GM18499 (cell line): Measurements from ENCODE around the gene GET4.
"Not testable (repeated sequence)": the region's sequence is repeated elsewhere in the genome, so short reads cannot be mapped to it uniquely, and the experiment has no call there.

Experiments
- ATAC-seq: cut with Tn5 transposase; IDR thresholded peaks from one replicate; pipeline ENCODE4 v1.9.1; 2021; ENCODE audit warnings: moderate number of reproducible peaks; ENCODE audit not compliant: insufficient read depth, unreplicated experiment

GET4 gene

DNA sequence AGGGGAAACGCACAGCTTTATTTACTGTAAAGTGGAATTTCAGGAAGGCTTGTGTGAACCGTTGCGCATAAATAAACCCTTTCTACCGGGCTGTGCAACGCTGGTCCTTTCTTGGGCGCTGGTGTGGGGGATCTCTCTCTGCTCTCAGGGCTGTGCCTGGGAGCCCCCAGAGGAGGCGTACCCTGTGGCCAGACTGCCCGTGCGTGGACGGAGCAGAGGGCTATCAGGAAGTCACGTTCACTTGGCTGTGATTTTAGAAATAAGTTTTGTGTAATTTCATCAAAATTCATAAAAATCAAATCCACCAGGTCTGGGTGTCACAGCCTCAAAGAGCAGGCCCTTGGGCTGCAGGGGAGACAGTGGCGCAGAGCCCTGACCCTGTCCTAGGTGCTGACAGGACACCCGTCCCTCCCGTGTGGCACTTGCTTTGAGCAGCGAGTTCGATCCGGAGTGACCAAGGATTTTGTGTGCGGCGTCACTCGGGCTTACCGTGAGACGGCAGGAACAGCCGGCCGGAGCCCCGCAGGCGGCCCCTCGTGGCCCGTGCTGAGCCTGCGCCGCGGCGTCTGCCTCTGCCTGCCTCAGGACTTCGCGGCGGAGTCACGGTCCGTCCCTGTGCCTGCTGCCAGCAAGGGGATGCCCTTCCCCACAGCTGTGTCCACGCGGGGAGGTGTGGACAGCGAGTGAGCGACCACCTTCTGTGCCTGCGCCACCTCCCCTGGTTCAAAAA, 20.2 kb downstream of the GET4 start:
- no peak for ATAC-seq

DNA sequence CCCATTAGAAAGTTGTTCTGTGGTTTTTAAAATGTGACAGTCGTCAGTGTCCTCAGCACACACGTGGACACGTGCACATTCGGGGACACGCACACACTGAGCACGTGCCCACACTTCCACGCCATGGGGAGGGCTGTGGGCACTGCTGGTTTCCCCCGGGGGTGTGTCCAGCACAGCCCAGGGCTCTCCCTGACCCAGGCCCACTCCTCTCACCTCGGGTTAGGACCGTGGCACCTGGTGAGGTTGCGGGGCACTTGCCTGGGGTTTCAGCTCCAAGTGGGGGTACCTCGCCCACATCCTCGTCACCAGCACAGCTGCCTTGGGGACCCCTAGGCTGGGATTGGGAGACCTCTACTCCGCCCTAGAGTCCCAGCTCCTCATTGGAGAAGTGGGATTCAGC, 20.7 kb downstream of the GET4 start:
- ATAC-seq, result no peak

DNA sequence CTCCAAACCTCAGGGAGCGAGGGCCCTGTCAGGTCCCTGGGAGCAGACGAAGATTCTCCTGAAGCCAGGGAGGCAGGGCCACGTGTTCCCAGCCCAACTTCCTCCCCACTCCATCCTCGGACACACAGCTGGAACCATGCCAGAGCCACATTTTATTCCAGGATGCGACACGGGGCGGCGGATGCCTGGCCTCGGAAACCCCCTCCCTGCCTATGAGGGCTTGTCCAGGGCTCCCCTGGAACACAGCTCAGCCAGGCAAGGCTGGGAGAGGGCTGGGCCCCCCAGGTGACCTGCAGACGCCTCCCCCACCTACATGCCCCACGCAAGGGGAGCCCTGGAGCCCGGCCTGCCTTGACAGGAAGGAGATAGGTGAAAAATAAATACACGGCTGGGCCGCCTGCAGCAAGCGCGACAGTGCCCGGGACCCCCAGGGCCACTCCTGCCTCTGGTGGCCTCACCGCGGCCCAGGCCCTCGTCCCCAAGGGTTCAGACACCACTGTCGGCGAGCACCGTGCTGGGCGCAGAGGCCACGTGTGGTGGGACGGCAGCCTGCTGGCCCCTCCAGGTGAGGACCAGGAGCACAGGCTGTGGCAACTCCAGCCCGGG, 21.5 kb downstream of the GET4 start:
- no peak for ATAC-seq

DNA sequence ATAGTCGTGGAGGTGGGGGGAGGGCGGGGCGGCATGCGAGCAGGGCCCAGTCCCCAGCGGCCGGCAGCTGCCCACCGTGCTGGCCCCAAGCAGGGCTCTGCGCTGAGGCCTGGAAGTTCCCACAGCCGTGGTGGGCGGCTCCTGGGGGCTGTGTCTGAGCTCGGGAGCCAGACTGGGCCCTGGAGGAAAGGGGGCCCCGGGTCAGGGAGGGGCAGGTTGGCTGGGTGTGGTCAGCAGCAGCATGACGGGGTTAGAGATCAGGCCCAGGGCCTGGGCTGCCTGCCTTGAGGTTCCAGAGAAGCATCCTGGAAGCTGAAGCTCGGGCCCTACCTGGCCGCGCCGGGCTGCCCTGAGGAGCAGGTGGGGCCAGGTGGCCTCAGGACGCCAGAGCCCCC, 22.1 kb downstream of the GET4 start:
- no peak for ATAC-seq

DNA sequence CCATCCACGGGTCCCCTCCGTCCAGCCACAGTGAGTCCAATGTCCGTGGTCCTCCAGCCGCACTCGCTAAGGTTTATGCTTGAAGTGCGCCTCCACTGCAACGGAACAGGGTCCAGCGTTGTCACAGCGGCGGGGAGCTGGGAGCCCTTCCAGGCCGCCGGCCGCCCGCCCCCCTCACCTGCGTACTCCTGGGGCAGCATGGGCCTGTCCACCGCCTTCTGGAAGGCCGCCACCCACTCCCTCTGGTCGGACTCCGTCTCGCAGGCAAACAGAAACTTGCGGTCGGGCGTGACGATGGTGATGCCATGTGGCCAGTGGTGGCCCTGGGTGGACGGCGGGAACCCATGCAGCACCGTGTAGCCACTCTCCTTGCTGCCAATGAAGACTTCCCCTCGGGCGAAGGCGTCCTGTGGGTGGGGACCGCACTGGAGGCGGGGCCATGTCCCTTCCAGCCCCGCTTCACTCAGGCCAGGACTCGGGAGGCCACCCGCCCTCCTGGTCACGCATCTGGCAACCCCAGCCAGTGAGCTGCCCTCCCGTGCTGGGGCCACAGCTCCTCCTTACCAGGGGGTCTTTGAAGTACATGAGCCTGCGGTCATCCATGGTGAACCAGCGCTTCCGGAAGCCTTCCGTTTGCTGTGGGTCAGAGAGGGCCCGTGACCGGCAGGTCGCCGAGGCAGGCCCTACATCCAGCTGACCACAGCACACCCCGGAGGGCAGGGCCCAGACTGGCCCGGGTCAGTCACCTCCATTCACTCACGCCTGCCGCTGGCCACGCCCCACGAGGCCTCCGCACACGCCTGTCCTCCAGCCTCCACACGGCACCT, 22.7 kb downstream of the GET4 start:
- no peak for ATAC-seq

DNA sequence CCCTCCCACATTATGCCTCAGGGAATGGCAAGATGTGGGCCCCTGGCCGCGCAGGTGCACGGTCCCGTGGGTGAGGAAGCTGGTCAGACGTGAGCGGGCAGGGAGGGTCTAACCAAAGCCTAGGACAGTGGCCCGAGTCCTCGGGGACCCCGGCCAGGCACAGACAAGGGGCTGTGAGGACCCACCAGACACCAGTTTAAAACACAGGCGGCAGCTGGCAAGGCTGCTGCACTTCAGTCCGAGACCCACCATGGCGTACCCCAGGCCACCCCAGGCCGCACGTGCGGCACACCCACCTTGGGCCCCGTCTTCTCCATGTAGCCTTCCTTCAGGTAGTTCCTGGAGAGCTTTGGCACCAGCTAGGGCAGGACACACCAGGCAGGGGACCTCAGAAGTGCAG, 23.5 kb downstream of the GET4 start:
- ATAC-seq, result no peak

DNA sequence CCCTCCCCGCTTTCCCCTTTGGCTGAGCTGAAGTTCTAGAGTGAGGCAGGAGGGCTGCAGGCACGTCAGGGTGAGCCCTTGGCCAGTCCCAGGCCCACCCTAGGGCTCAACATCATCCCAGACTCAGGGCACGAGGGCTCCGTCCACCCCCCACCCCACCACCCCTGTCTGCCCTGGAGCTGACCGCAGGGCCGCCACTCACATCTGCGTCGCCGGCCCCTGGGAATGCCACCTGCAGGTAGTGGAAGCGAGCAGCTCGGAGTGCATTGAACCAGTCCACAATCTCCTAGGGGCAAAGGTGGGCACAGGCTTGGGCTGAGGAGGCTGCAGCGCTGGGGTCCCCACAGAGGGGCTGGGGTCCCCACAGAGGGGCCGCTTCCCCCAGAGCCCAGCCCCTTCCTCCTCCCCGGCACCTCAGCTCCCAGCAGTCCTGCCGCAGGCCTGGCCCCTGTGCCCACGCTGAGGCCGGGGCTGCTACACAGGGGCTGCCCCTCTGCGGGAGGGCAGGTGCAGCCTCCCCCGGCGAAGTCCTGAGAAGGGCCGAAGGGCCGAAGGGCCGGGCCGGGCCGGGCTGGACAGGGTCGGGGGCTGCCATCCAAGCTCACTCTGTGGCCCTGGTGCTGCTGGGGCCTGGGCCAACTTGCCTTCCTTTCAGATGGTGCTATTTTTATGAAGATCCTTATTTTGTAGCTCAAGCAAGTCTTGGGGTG, 24.1 kb downstream of the GET4 start:
- ATAC-seq, result no peak

DNA sequence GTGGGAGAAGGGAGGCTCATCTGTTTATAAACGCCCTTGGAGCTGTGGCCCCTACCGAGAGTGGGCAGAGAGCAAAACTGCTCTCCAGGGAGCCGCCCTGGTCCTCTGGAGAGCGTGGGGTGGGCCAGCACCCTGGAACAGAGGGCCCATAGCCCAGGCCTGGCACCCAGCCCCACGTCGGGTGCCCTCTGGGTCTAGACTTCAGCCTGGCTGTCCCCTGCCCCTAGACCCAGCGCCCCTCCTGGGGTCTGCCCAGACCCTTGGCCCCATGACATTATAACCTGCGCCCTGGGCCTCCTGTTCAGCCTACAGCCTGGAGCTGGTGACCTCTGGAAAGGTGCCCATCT, 24.7 kb downstream of the GET4 start:
- no peak for ATAC-seq

DNA sequence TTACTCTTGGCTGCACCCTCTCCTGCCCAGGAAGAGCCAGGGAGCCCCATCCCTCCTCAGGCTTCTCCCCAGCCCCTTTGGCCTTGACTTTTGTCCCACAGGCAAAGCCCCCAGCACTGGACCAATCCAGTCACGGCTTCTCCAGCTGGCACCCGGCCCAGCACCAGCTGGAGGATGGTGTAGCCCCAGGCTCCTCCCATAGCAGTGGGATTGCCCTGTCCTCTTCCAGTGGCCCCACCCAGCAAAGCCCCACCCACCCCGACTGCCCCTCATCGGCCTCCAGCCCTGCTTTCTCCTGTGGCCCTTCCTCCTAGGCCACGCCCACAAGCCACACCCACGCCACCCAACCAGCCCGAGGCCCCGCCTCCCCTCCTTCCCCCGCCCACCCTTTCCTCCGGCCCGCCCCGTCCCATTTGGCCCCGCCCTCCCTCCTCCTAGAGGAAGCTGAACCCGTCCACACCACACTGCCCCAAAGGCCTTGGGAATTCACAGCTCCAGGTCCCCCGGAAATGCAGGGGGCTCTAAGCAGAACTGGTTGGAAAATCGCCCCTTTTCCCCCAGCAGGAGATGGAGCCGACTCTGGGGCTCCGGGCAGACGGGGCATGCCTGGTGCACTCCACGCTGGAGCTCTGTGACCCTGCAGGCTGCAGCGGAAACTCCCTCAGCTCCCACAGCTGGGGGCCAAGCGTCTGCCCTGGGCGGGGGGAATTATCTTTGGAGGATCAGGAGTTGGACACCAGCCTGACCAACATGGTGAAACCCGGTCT, 25.2 kb downstream of the GET4 start:
- no peak for ATAC-seq

DNA sequence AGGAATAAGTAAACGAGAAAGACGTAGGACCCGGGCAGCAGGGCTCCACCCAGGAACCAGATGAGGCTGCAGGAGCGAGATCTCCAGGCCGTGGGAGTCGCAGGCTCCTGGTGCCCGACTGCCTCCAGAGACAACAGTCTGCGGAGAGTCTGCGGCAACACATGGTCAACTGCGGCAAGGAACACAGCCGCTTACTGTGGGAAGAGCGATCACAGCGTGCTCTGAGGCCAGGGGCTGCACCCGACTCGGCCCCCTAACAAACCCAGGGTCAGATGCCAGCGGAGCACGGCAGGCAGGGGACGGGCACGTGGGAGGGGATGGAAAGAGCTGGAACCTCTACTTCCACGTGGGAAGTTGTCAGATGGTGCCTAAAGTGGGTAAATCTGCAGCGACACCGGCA, 26.6 kb downstream of the GET4 start:
- ATAC-seq, result no peak

DNA sequence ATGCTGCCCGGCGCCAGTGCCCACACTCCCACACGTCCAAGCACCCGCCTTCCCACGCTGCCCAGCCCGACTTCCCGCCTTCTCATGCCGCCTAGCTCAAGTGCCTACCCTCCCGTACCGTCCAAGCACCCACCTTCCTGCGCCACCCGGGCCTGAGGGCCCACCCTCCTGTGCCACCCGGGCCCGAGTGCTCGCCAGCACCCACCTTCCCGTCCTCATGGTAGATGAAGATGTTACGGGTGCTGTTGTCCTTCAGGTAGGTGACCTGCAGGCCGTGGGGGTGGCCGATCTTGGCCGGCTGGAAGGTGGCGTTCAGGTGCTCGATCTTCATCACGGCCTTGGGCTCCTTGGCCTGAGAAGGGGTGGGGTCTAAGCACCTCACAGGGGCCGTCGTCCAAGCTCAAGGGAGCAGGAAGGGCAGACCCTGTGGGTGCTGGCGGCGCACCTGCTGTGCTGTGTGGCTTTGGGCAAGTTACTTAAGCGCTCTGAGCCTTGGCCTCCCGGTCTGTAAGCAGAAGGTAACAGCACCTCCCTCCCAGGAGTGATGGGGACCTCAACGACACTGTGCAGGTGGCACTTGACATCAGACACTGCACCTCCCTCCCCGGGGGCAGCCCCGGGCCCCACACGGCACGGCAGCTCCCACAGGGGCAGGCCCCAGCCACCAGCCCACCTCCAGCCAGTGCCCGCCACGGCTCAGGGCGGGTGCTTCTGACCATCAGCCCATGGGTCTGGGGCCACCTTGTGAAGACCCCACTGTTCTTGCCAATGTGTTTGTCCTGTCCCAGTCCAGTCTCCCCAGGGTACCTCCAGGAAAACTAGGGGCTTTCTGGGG, 27.8 kb downstream of the GET4 start:
- ATAC-seq, result no peak

DNA sequence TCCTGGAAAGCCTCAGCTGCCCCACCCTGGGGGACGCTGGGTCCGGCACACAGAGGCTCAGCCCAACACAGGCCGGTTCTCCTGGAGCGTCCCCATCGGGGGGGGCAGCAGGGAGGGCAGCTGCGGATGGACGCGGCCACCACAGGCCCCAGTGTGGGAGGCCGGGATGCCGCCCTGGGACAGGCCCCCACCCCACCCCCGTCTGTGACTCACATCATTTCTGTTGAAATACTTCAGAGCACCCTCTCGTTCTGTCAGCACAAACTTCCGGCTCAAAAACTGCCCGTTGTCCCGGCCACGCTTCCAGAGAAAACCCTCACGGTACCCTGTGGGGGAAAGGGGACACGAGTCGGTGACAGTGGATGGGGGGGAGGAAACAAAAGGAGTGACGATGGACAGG, 28.5 kb downstream of the GET4 start:
- no peak for ATAC-seq

DNA sequence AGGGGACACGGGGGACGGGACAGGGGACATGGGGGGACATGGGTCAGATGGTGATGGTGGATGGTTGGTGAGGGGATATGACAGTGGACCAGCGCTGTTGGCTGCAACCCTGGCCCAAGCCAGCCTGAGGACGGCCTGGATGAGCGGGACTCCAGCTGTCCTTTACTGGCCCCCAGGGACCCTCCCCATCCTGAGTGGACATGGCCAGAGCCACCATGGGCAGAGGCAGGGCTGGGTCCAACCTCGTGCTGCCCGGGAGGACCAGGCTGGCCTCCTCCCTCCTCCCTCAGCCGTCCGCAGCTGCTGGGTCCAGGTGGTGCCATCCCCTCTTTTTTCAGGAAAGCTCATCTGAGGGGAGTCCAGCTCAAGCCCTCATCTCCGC, 30.4 kb downstream of the GET4 start:
- no peak for ATAC-seq

DNA sequence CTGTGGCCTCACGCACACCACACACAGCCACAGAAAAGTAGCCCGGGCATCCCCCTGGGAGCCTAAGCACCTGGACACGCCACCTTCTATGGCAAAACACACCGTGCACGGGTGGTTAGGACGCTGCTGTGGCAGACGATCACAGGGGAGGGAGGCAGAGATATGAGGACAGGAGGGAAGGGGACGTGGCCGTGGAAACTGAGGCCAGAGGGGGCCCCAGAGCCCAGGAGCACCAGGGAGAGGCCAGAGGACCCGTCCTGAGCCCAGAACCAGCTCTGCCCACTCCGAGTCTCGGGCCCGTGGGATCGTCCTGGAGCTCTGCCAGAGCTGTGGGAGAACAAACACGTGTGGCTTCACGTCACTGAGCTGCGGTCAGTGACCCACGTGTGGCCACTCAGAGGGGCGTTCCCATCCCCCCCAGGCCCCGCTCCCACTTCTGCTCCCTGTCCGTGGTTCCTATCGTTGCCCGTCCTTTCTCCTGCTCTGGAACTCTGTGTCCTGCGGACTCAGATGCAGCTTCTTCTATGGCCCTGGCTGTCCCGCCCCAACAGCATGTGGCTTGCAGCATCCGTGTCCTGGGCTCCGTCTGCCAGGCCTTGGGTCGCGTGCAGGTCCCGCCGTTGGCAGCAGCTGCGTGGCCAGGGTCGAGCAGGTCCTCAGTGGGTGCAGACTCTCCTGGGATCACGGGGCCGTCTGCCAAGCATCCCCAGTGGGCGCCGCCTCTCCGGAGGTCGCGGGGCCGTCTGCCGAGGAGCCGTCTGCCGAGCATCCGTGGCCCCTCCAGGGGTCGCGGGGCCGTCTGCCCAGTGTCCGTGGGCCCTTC, 31.0 kb downstream of the GET4 start:
- no peak for ATAC-seq

DNA sequence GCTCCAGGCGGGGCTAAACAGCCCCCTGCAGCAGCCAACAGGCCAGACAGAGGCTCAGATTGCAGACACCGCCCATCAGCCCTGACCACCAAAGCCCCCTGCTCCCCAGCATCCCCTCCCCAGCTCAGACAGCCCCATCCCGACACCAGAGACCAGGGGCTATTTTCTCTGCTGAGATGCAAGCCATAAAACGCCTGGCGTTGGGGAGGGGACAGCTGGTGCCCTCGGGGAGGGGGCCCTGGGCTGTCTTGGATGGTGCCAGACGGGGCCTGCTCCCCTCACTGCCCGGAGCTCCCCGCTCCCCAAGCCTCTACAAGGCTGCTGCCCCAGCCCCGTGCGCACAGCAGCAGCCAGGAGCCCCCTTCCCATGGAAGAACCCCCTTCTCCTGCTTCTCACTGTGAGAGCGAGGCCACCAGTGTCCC, 31.8 kb downstream of the GET4 start:
- no peak for ATAC-seq

DNA sequence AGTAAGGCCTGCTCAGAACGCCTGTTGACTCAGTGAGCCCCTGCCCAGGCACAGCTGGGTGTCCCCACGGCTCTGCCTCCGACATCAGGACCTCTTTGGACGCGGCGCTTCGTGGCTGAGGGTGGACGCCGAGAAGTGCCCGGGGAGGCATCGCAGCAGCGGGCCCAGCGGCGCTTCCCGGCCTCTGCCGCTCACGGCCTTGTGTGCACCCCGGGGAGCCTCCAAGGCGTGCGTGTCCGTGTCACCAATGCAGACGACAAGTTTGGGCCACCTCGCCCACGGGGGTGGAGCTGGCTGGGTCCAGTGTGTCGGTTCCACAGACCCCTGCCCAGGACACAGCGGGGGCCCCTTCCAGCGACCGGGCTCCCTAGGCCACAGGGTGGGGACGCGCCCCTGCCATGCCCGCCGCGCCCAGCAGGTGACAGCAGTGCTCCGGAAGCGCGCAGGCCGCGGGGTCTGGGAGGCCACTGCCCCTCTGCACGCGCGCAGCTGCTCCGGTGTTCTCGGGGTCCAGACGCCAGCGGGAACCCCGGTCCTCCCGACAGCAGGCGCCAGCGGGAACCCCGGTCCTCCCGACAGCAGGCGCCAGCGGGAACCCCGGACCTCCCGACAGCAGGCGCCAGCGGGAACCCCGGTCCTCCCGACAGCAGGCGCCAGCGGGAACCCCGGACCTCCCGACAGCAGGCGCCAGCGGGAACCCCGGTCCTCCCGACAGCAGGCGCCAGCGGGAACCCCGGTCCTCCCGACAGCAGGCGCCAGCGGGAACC, 32.4 kb downstream of the GET4 start:
- not testable (repeated sequence) for ATAC-seq

DNA sequence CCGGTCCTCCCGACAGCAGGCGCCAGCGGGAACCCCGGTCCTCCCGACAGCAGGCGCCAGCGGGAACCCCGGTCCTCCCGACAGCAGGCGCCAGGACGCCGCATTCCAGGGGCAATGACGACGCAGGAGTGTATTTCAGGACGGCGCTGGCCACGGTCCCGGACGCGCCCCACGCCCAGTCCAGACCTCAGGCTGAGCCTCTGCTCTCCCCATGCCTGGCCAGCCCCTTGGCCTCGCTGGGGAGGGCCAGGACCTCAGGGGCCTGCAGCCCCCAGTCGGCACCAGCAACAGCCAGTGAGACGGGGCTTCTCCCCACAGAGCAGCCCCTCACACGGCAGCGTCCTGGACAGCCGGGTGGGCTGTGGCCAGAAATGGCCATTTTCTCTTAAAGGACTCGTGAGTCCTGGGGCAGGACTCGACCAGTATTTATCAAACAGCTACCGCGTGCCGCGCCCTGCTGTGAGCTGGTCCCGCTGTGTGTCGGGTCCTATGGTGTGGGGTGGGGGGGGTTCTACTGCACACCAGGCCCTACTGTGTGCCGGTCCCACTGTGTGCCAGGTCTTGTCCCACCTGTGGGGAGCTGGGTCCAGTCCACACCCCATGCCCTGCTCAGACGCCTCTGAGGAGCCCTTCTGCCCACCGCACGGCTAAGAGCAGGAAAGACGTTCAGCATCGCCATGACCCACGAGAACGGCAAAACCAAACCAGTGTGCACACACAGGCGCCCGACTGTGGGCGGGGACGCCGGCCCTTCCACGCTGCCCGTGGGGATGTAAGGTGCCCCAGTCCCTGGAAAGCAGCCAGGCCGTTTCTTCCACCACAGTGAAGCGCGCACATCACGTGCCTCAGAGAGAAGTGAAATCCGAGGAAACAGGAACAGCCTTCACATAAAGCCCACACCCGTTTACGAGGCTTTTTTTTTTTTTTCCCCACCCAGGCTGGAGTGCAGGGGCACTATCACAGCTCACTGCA, 33.3 kb downstream of the GET4 start:
- ATAC-seq, result no peak
